Stimulated activated naive CD8-positive, alpha-beta T cell treated with anti-CD3 and anti-CD28 coated beads, Interleukin-15, amount 100 ng/mL, for 72 hours (primary cell): ENCODE results near the gene TMEM144.

Experiments used
- ATAC-seq: fragments of 150-1000 bp; cut with Tn5 transposase; 2 replicates; pipeline ENCODE4 v1.10.0; 2021; ENCODE audit warnings: mild to moderate bottlenecking, moderate library complexity
- DNase-seq, 2 donors: peaks; one replicate each; pipeline ENCODE4 v3.0.0; 2021 to 2022
- H3K27ac Mint-ChIP-seq, 2 donors: one replicate each; pipeline ENCODE4 v1.8.0; 2022; ENCODE audit warnings: mild to moderate bottlenecking in 2 of 2, mixed read lengths in 2 of 2, moderate library complexity in 2 of 2
- H3K27me3 Mint-ChIP-seq: one replicate; pipeline ENCODE4 v1.8.0; 2022; ENCODE audit warnings: mixed read lengths
- H3K4me1 Mint-ChIP-seq: one replicate; pipeline ENCODE4 v1.8.0; 2022; ENCODE audit warnings: mild to moderate bottlenecking, mixed read lengths
- H3K4me3 Mint-ChIP-seq, 2 donors: one replicate each; pipeline ENCODE4 v1.8.0; 2022; ENCODE audit warnings: mild to moderate bottlenecking in 2 of 2, mixed read lengths in 2 of 2, moderate library complexity in 1 of 2
- H3K9me3 Mint-ChIP-seq, 2 donors: one replicate each; pipeline ENCODE4 v1.8.0; 2022; ENCODE audit warnings: mixed read lengths in 2 of 2

Gene TMEM144

GRCh38 chr4:158176776-158177175 lies 33.5 kb upstream of the TMEM144 start:
- H3K27me3 Mint-ChIP-seq: peaks cover 25% of the 10 kb centered on the region
- H3K9me3 Mint-ChIP-seq: no peaks in the 10 kb centered on the region
- ATAC-seq: no peak
- no peak overlapping the region for H3K27ac Mint-ChIP-seq
- H3K4me1 Mint-ChIP-seq: no peaks in the 10 kb centered on the region
- no peak overlapping the region for H3K4me3 Mint-ChIP-seq
- DNase-seq: no peak

GRCh38 chr4:158179465-158179864 lies 30.8 kb upstream of the TMEM144 start:
- Mint-ChIP-seq H3K4me3 (no peak overlapping the region), H3K4me1 (no peaks in the 10 kb centered on the region), H3K27me3 (peaks cover 18% of the 10 kb centered on the region), H3K27ac (no peak overlapping the region), H3K9me3 (no peaks in the 10 kb centered on the region)
- ATAC-seq (no peak), DNase-seq (no peak)

- H3K9me3 Mint-ChIP-seq: no peaks in the 10 kb centered on the region
- no peaks in the 10 kb centered on the region for H3K4me1 Mint-ChIP-seq
- no peak overlapping the region for H3K4me3 Mint-ChIP-seq
- DNase-seq (no peak), ATAC-seq (no peak)
- peaks cover 18% of the 10 kb centered on the region for H3K27me3 Mint-ChIP-seq
- no peak overlapping the region for H3K27ac Mint-ChIP-seq
Measured at GRCh38 chr4:158181906-158182305, 28.4 kb upstream of the TMEM144 start.

GRCh38 chr4:158182736-158183135 lies 27.6 kb upstream of the TMEM144 start:
- DNase-seq (no peak), ATAC-seq (no peak)
- Mint-ChIP-seq H3K27ac (peak overlapping the region in 1 of 2 donors; percentile 9), H3K4me1 (no peaks in the 10 kb centered on the region), H3K27me3 (peaks cover 18% of the 10 kb centered on the region), H3K4me3 (no peak overlapping the region), H3K9me3 (no peaks in the 10 kb centered on the region)

GRCh38 chr4:158186815-158187214 lies 23.5 kb upstream of the TMEM144 start:
- H3K9me3 Mint-ChIP-seq: no peaks in the 10 kb centered on the region
- no peak overlapping the region for H3K27ac Mint-ChIP-seq
- DNase-seq: no peak
- no peak overlapping the region for H3K4me3 Mint-ChIP-seq
- H3K27me3 Mint-ChIP-seq: peaks cover 7% of the 10 kb centered on the region
- no peaks in the 10 kb centered on the region for H3K4me1 Mint-ChIP-seq
- ATAC-seq: no peak

GRCh38 chr4:158189422-158189821 lies 20.9 kb upstream of the TMEM144 start:
- Mint-ChIP-seq H3K4me3 (no peak overlapping the region), H3K27ac (no peak overlapping the region), H3K9me3 (no peaks in the 10 kb centered on the region), H3K27me3 (peaks cover 7% of the 10 kb centered on the region), H3K4me1 (no peaks in the 10 kb centered on the region)
- ATAC-seq (no peak), DNase-seq (no peak)

- no peaks in the 10 kb centered on the region for H3K9me3 Mint-ChIP-seq
- DNase-seq (no peak), ATAC-seq (peak; percentile 28)
- peaks cover 10% of the 10 kb centered on the region for H3K27me3 Mint-ChIP-seq
- no peak overlapping the region for H3K27ac Mint-ChIP-seq
- H3K4me3 Mint-ChIP-seq: no peak overlapping the region
- H3K4me1 Mint-ChIP-seq: no peaks in the 10 kb centered on the region
Measured at GRCh38 chr4:158190718-158191117, 19.6 kb upstream of the TMEM144 start.

GRCh38 chr4:158192439-158193158 lies 17.7 kb upstream of the TMEM144 start:
- Mint-ChIP-seq H3K9me3 (no peaks in the 10 kb centered on the region), H3K27me3 (peaks cover 10% of the 10 kb centered on the region), H3K4me3 (no peak overlapping the region), H3K27ac (no peak overlapping the region), H3K4me1 (no peaks in the 10 kb centered on the region)
- no peak for DNase-seq
- ATAC-seq: no peak

GRCh38 chr4:158193171-158193749 lies 17.0 kb upstream of the TMEM144 start:
- Mint-ChIP-seq H3K4me1 (no peaks in the 10 kb centered on the region), H3K27ac (no peak overlapping the region), H3K9me3 (no peaks in the 10 kb centered on the region), H3K27me3 (peaks cover 10% of the 10 kb centered on the region), H3K4me3 (no peak overlapping the region)
- DNase-seq: no peak
- ATAC-seq: no peak

- ATAC-seq (no peak), DNase-seq (no peak)
- H3K27me3 Mint-ChIP-seq: peaks cover 10% of the 10 kb centered on the region
- no peaks in the 10 kb centered on the region for H3K4me1 Mint-ChIP-seq
- H3K4me3 Mint-ChIP-seq: no peak overlapping the region
- H3K27ac Mint-ChIP-seq: no peak overlapping the region
- no peaks in the 10 kb centered on the region for H3K9me3 Mint-ChIP-seq
Measured at GRCh38 chr4:158195297-158195696, 15.0 kb upstream of the TMEM144 start.

- Mint-ChIP-seq H3K4me1 (no peaks in the 10 kb centered on the region), H3K4me3 (no peak overlapping the region), H3K27ac (no peak overlapping the region), H3K9me3 (no peaks in the 10 kb centered on the region), H3K27me3 (peaks cover 10% of the 10 kb centered on the region)
- DNase-seq (no peak), ATAC-seq (no peak)
Measured at GRCh38 chr4:158197194-158197776, 13.0 kb upstream of the TMEM144 start.

GRCh38 chr4:158200214-158200613 lies 10.1 kb upstream of the TMEM144 start:
- H3K27me3 Mint-ChIP-seq: no peaks in the 10 kb centered on the region
- H3K27ac Mint-ChIP-seq: no peak overlapping the region
- ATAC-seq: no peak
- H3K9me3 Mint-ChIP-seq: no peaks in the 10 kb centered on the region
- H3K4me1 Mint-ChIP-seq: no peaks in the 10 kb centered on the region
- H3K4me3 Mint-ChIP-seq: no peak overlapping the region
- no peak for DNase-seq

GRCh38 chr4:158201322-158201721 lies 9.0 kb upstream of the TMEM144 start:
- ATAC-seq (no peak), DNase-seq (no peak)
- no peaks in the 10 kb centered on the region for H3K4me1 Mint-ChIP-seq
- no peak overlapping the region for H3K27ac Mint-ChIP-seq
- no peaks in the 10 kb centered on the region for H3K27me3 Mint-ChIP-seq
- H3K4me3 Mint-ChIP-seq: no peak overlapping the region
- no peaks in the 10 kb centered on the region for H3K9me3 Mint-ChIP-seq

GRCh38 chr4:158201876-158202275 lies 8.4 kb upstream of the TMEM144 start:
- Mint-ChIP-seq H3K27me3 (no peaks in the 10 kb centered on the region), H3K9me3 (no peaks in the 10 kb centered on the region), H3K4me3 (no peak overlapping the region), H3K27ac (peak overlapping the region in 1 of 2 donors; percentile 6), H3K4me1 (no peaks in the 10 kb centered on the region)
- DNase-seq: no peak
- no peak for ATAC-seq

- no peaks in the 10 kb centered on the region for H3K9me3 Mint-ChIP-seq
- DNase-seq: no peak
- no peaks in the 10 kb centered on the region for H3K4me1 Mint-ChIP-seq
- ATAC-seq: no peak
- H3K27ac Mint-ChIP-seq: no peak overlapping the region
- H3K4me3 Mint-ChIP-seq: no peak overlapping the region
- no peaks in the 10 kb centered on the region for H3K27me3 Mint-ChIP-seq
Measured at GRCh38 chr4:158202481-158202880, 7.8 kb upstream of the TMEM144 start.

- H3K4me1 Mint-ChIP-seq: no peaks in the 10 kb centered on the region
- no peak overlapping the region for H3K4me3 Mint-ChIP-seq
- H3K27ac Mint-ChIP-seq: no peak overlapping the region
- no peaks in the 10 kb centered on the region for H3K9me3 Mint-ChIP-seq
- H3K27me3 Mint-ChIP-seq: no peaks in the 10 kb centered on the region
- no peak for DNase-seq
- no peak for ATAC-seq
Measured at GRCh38 chr4:158203436-158203835, 6.8 kb upstream of the TMEM144 start.
